Activated T-cell treated with anti-CD3 and anti-CD28 coated beads for 4 hours (primary cell): ENCODE measurements around the gene CLPTM1L.
"Not testable (repeated sequence)": the region's sequence is repeated elsewhere in the genome, so short reads cannot be mapped to it uniquely, and the experiment has no call there.

Experiments used
- DNase-seq: peaks from one replicate; pipeline ENCODE4 v3.0.0-alpha.2; 2020

CLPTM1L gene

DNA sequence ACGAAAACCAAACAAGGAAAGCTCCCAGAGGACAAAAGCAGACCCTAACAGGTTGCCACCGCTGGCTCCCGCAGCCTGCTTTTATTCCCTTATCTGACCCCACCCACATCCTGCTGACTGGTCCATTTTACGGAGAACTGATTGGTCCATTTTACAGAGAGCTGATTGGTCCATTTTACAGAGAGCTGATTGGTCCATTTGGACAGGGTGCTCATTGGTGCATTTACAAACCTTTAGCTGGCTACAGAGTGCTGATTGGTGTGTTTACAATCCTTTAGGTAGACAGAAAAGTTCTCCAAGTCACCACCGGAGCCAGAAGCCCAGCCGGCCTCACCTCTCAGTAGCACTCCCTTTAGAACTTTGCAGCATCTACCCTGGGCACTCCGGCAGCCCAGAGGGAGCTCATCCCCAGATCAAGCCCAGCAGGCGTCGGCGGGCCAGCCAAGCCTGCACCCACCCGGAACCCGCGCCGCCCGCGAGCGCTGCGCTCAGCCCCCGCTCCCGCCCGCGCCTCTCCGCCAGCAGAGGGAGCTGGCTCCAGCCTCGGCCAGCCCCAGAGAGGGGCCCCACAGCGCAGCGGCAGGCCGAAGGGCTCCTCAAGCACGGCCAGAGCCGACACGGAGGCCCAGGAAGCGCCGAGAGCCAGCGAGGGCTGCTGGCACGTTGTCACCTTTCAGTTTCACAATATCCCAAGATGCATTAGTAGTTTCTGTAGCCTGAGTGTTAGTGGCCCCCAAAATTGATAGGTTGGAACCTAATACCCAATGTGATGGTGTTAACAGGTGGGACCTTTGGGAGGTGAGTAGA, 35.3 kb upstream of the CLPTM1L start:
- DNase-seq: peak; percentile 41

GRCh38 chr5:1378866-1379659, 34.2 kb upstream of the CLPTM1L start:
- DNase-seq: no peak

GRCh38 chr5:1378096-1378495, 33.2 kb upstream of the CLPTM1L start:
- DNase-seq: no peak

- no peak for DNase-seq
Measured at GRCh38 chr5:1376981-1377380, 32.1 kb upstream of the CLPTM1L start.

DNA sequence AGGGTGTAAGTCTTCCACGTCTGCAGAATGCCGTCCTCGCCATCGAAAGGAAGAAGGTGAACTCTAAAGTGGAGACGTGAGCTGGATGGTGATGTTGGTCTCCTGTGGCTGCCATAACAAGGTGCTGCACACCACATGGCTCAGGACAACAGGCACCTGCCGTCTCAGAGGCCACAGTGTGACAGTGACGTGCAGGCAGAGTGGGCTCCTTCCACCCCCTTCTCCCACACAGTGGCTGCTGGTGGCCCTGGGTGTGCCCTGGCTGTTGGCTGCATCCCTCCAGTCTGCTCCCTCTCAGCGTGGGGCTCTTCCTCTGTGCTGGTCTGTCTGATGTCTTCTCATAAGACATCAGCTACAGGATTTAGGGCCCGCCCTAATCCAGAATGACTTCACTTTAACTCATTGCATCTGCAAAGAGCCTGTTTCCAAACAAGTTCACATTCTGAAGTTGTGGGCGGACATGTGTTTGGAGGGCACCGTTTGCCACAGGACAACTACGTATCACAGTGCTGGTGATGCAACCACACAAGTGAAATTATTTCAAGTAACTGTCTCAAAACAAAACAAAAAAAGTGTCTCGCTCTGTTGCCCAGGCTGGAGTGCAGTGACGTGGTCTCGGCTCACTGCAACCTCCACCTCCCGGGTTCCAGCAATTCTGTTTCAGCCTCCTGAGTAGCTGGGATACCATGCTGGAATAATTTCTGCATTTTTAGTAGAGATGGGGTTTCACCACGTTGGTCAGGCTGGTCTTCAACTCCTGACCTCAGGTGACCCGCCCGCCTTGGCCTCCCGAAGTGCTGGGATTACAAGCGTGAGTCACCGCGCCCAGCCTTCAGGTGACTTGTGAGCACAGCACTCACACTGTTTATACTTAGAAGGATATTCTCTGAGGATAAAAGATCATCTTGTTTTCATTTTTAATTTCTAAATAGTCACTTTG, 31.2 kb upstream of the CLPTM1L start:
- DNase-seq: no peak

GRCh38 chr5:1374679-1375055, 29.8 kb upstream of the CLPTM1L start:
- no peak for DNase-seq

GRCh38 chr5:1374030-1374678, 29.3 kb upstream of the CLPTM1L start:
- no peak for DNase-seq

- not testable (repeated sequence) for DNase-seq
Measured at GRCh38 chr5:1371972-1372342, 27.1 kb upstream of the CLPTM1L start.

DNA sequence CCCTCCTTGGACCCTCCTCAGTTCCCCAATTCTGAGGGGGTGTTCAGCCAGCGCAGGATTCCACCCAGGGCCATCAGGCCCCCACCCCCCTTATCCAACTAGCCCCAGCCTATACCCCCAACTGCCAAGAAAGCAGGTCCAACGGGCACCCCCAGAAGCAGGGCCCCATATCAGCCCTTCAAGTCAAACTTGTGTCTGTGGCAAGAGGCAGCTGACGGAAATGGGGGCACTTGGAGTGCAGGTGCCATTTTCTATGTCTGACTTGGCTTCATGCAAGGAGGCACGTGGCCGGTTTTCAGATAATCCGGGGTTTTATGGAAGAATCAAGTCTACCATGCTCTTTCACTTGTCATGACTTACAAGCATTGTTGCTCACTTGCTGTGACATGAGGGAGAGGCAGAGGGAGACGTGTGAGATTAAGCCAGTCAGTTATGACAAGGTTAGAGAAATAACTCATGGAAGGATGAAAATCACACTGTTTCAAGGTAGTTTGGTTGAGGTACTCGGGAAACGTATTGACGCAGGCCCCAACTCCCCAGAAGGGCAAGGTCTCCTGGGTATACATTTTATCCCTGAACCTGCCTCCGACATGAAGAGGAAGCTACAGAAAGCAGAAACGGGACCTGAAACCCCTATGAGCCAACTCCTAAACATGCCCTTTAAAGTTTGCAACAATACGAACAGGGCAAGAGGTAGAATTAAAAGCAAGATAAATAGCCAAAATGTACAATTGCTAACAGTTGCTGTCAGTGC, 26.5 kb upstream of the CLPTM1L start:
- DNase-seq: no peak

GRCh38 chr5:1370006-1370405, 25.1 kb upstream of the CLPTM1L start:
- no peak for DNase-seq

- no peak for DNase-seq
Measured at GRCh38 chr5:1368756-1369155, 23.9 kb upstream of the CLPTM1L start.

GRCh38 chr5:1368236-1368635, 23.3 kb upstream of the CLPTM1L start:
- DNase-seq: no peak

DNA sequence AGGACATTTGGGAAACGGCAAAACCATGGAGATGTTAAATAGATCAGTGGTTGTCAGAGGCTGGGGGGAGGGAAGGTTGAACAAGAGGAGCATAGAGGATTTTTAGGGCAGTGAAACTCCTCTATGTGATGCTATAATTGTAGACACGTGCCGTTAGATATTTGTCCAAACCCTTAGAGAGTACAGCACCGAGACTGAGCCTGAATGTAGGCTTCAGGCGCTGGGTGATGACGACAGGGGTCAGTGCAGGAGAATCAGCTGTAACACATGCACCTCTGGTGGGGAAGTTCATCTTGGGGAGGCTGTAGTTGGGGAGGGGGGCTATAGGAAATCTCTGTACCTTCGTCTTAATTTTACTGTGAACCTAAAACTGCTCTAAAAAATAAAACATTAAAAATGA, 22.2 kb upstream of the CLPTM1L start:
- DNase-seq: no peak

DNA sequence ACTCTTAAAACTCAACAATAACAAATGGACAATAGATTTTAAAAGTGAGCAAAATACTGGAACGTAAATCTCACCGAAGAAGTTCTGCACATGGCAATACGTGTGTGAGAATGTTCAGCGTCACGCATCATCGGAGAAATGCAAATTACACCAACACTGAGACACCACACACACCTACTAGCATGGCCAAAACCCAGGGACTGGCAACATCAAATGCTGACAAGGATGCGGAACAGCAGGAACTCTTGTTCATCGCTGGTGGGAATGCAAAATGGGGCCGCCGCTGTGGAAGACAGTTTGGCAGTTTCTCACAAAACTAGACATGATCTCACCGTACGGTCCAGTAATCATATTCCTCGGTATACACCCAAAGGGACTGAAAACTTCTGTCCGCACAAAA, 21.6 kb upstream of the CLPTM1L start:
- DNase-seq: no peak

GRCh38 chr5:1364211-1364610, 19.3 kb upstream of the CLPTM1L start:
- DNase-seq: no peak

DNA sequence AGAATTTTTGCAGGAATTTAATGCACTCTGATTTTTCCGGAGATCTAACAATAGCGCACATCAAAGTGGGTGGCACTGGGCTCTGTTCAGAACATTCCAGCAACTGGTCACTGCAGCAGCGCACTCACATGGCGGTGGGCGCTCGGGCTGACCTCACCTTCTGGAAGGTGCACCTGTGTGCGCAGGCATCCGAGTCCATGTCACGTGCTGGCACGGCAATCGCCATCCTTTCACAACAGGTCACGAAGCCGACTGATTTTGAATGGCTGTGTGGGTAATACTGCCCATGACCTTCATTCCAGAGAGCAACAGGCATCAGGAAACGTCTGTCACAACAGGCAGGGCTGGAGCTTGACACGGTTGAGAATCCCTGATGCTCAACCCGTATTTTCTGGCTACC, 18.7 kb upstream of the CLPTM1L start:
- no peak for DNase-seq

DNA sequence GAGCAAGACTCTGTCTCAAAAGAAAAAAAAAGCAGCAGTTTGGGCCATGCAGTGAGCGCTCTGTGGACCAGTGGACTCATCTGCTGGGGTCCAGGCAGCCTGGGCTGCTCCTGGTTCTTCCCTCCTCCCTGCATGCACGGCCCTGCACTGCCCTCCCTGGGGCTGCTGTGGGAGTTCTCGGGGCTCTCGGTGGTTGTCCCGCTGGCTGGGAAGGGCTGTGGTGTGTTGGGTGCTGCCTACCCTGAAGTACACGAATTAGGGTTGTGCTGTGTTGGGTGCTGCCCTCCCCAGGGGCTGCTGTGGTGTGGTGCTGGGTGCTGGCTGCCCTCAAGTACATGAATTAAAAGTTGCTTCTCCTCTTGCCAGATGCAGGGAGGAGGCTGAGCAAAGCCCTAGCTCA, 18.3 kb upstream of the CLPTM1L start:
- no peak for DNase-seq

DNA sequence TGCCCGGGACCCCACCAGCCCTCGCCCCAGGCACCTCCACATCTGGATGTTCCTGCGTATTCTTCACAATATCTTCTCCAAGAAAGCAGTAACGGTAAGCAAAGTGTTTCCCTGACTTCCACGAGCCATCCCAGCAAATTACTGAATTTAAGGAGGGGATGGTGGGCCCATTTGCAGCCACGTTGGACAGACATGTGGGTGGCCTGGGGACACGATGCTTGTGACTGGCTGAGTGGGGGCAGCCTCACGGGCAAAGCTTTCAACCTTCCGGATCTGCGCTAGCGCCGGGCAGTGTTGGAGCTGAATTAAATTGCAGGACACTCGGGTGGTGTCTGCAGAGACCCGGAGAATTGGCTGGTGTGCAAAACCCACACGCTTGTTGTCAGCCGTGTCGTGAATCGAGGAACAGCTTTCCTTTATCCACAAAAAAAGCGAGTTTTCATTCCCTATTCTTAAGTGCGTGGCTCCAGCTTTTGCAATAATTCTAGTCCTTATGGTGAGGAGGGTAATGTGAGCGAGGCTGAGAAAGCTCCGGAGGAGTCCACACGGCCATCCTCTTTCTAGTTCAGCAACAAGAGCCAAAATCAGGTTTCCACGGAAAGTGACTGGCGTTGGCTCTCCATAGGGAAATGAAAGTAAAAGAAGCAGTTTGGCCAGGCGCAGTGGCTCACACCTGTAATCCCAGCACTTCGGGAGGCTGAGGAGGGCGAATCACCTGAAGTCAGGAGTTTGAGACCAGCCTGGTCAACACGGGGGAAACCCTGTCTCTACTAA, 17.5 kb upstream of the CLPTM1L start:
- DNase-seq: no peak

GRCh38 chr5:1360861-1361260, 16.0 kb upstream of the CLPTM1L start:
- no peak for DNase-seq

GRCh38 chr5:1360367-1360766, 15.5 kb upstream of the CLPTM1L start:
- not testable (repeated sequence) for DNase-seq

DNA sequence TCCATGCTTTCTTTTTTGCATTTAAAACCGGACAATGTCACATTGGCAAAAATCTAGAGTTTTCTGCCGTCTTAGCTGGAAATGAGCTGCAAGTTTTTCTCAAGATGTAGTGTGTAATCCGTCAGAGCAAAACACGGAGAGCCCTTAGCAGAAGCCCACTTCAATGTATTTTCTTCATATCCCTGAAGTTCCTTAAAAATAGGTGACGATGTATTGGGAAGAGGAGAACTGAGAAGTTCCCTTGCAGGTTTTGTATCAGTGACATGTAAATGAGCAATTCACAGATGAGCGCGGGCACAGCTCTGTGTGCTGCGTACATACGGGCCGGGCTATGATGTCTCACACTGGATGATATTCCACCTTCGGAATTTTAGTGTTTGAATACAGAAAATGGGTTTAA, 14.8 kb upstream of the CLPTM1L start:
- no peak for DNase-seq
